Natural killer cell (primary cell): ENCODE measurements around the gene SLC2A9. TPM values are rescaled to one million over a fixed set of nuclear protein-coding genes. Genes with fewer than 3 reads are reported as not detected.

Source experiments
- ATAC-seq, 3 donors: fragments of 150-1000 bp in 2 of 3; fragments of 200-7000 bp in 1 of 3; cut with Tn5 transposase; 1 replicate in 1 of 3; 2 replicates in 2 of 3; pipeline ENCODE4 v1.10.0; 2021; ENCODE audit warnings: mild to moderate bottlenecking in 2 of 3, moderate library complexity in 2 of 3
- DNase-seq, 2 donors: peaks; one replicate each; pipeline versions ENCODE4 v3.0.0 to v3.0.0-alpha.2; 2013 to 2021; ENCODE audit warnings: mixed read lengths in 1 of 2
- H3K27ac ChIP-seq: one replicate; pipeline ENCODE4 v1.5.1; 2013; ENCODE audit warnings: mild to moderate bottlenecking, low read length
- H3K27me3 ChIP-seq: one replicate; pipeline ENCODE4 v1.6.1; 2013; ENCODE audit warnings: low read length; ENCODE audit not compliant: control insufficient read depth, insufficient read depth
- H3K36me3 ChIP-seq: one replicate; pipeline ENCODE4 v1.6.1; 2013; ENCODE audit warnings: low read length; ENCODE audit not compliant: control insufficient read depth, insufficient read depth
- H3K4me1 ChIP-seq: one replicate; pipeline ENCODE4 v1.6.1; 2013; ENCODE audit warnings: low read length; ENCODE audit not compliant: control insufficient read depth, insufficient read depth
- H3K4me3 ChIP-seq: one replicate; pipeline ENCODE4 v1.5.1; 2013; ENCODE audit warnings: low read length
- H3K9me3 ChIP-seq: one replicate; pipeline ENCODE4 v1.6.1; 2013; ENCODE audit warnings: low read length; ENCODE audit not compliant: control insufficient read depth, insufficient read depth
- H3K27ac Mint-ChIP-seq, 2 donors: one replicate each; pipeline ENCODE4 v1.8.0; 2022; ENCODE audit warnings: mild to moderate bottlenecking in 2 of 2, mixed read lengths in 2 of 2, moderate library complexity in 1 of 2
- H3K27me3 Mint-ChIP-seq, 2 donors: one replicate each; pipeline ENCODE4 v1.8.0; 2022; ENCODE audit warnings: low read depth in 2 of 2, mixed read lengths in 2 of 2
- H3K36me3 Mint-ChIP-seq: one replicate; pipeline ENCODE4 v1.8.0; 2022; ENCODE audit warnings: mixed read lengths
- H3K4me1 Mint-ChIP-seq, 2 donors: one replicate each; pipeline ENCODE4 v1.8.0; 2022; ENCODE audit warnings: mixed read lengths in 2 of 2
- H3K4me3 Mint-ChIP-seq: one replicate; pipeline ENCODE4 v1.8.0; 2022; ENCODE audit warnings: mild to moderate bottlenecking, moderate library complexity, mixed read lengths
- H3K9me3 Mint-ChIP-seq, 2 donors: one replicate each; pipeline ENCODE4 v1.8.0; 2022; ENCODE audit warnings: mixed read lengths in 2 of 2
- CTCF ChIP-seq: fragments of 200-600 bp; IDR thresholded peaks from one replicate; pipeline ENCODE4 v1.8.0; 2022; ENCODE audit warnings: antibody characterized with exemption
- WGBS: methylation state at CpG from one replicate; pipeline ENCODE4 v1.1.7; 2013; ENCODE audit warnings: missing lambda C conversion rate; ENCODE audit not compliant: insufficient coverage; 5-methylcytosine and 5-hydroxymethylcytosine counted together
- intact Hi-C: fragments of 100-400 bp; cut with micrococcal nuclease; formaldehyde crosslinking; loops from one replicate; pipeline ENCODE4 v1.14.2; 2022
- total RNA-seq, 4 donors: library from RNA; stranded (reverse); fragments of 120-200 nt in 1 of 4; gene quantifications; one replicate each; pipeline versions ENCODE4 v1.2.3 to v1.2.4, GENCODE V29; 2013 to 2022

Gene SLC2A9
- total RNA-seq, 3 donors from 2014 or later (not counting 1 experiment from before 2014, with no cell fraction given): 1.5 to 5.5 (median 3.9) TPM

DNA sequence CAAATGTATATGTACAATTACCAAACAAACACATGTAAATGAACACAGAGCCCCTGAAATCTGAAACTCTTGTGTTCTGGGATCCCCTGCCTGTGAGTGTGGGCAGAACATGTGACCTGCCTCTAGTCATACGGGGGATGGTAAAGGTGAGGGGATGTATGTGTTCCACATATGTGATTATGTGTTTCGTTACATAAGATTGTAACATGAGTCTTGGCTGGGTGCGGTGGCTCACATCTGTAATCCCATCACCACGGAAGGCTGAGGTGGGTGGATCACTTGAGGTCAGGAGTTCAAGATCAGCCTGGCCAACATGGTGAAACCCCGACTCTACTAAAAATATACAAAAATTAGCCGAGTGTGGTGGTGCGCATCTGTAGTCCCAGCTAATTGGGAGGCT is 37.1 kb upstream of the SLC2A9 start:
- Mint-ChIP-seq H3K4me3 (no peak overlapping the region), H3K27ac (no peak overlapping the region), H3K36me3 (peaks cover 6% of the 10 kb centered on the region), H3K27me3 (no peaks in the 10 kb centered on the region), H3K9me3 (no peaks in the 10 kb centered on the region), H3K4me1 (peaks cover 0 to 6% of the 10 kb centered on the region in 2 donors)
- H3K4me3 ChIP-seq: no peak overlapping the region
- intact Hi-C loops: no loop called here
- peaks cover 7% of the 10 kb centered on the region for H3K36me3 ChIP-seq
- H3K4me1 ChIP-seq: no peaks in the 10 kb centered on the region
- no peak overlapping the region for H3K27ac ChIP-seq
- WGBS: 98% methylated on average over 7 of the region's 7 CpGs
- H3K9me3 ChIP-seq: no peaks in the 10 kb centered on the region
- no peaks in the 10 kb centered on the region for H3K27me3 ChIP-seq
- DNase-seq: no peak
- no peak for TF ChIP-seq CTCF
- no peak for ATAC-seq

- no peaks in the 10 kb centered on the region for H3K9me3 Mint-ChIP-seq
- peaks cover 6% of the 10 kb centered on the region for H3K36me3 Mint-ChIP-seq
- H3K27ac Mint-ChIP-seq: no peak overlapping the region
Measured at GRCh38 chr4:10057023-10057395, 35.7 kb upstream of the SLC2A9 start.

GRCh38 chr4:10056334-10057022 is 35.2 kb upstream of the SLC2A9 start:
- WGBS: 97% methylated on average over 7 of the region's 8 CpGs
- Histone ChIP-seq H3K4me1 (no peaks in the 10 kb centered on the region), H3K4me3 (no peak overlapping the region), H3K27me3 (no peaks in the 10 kb centered on the region), H3K9me3 (no peaks in the 10 kb centered on the region), H3K36me3 (no peaks in the 10 kb centered on the region), H3K27ac (no peak overlapping the region)
- no peak for ATAC-seq
- H3K9me3 Mint-ChIP-seq: no peaks in the 10 kb centered on the region
- H3K27ac Mint-ChIP-seq: no peak overlapping the region
- DNase-seq: no peak
- H3K36me3 Mint-ChIP-seq: peaks cover 6% of the 10 kb centered on the region
- H3K4me1 Mint-ChIP-seq: peaks cover 0 to 6% of the 10 kb centered on the region in 2 donors
- intact Hi-C loops: no loop called here
- no peaks in the 10 kb centered on the region for H3K27me3 Mint-ChIP-seq
- no peak overlapping the region for H3K4me3 Mint-ChIP-seq
- TF ChIP-seq CTCF: no peak

More at GRCh38 chr4:10057023-10057395, 35.7 kb upstream of the SLC2A9 start:
- Mint-ChIP-seq H3K4me1 (peaks cover 0 to 6% of the 10 kb centered on the region in 2 donors), H3K27me3 (no peaks in the 10 kb centered on the region), H3K4me3 (no peak overlapping the region)
- ATAC-seq (no peak), DNase-seq (no peak)
- TF ChIP-seq CTCF: no peak
- H3K27ac ChIP-seq: no peak overlapping the region
- intact Hi-C loops: no loop called here
- H3K27me3 ChIP-seq: no peaks in the 10 kb centered on the region
- WGBS: 91% methylated on average over 3 of the region's 4 CpGs
- H3K4me1 ChIP-seq: no peaks in the 10 kb centered on the region
- no peaks in the 10 kb centered on the region for H3K9me3 ChIP-seq
- no peak overlapping the region for H3K4me3 ChIP-seq
- H3K36me3 ChIP-seq: no peaks in the 10 kb centered on the region

DNA sequence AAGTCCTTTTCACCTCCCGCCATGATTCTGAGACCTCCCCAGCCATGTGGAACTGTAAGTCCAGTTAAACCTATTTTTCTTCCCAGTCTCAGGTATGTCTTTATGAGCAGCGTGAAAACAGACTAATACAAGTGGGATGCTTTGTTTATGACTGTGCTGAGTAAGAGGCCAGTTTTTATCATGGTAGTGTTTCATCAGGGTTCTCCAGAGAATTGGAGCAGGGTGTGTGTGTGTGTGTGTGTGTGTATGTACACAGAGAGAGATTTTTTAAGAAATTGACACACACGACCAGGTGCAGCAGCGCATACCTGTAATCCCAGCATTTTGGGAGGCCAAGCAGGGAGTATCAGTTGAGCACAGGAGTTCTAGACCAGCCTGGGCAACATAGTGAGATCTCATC is 34.6 kb upstream of the SLC2A9 start:
- peaks cover 6% of the 10 kb centered on the region for H3K36me3 Mint-ChIP-seq
- 94% methylated on average over 4 of the region's 4 CpGs for WGBS
- Histone ChIP-seq H3K4me3 (no peak overlapping the region), H3K36me3 (no peaks in the 10 kb centered on the region), H3K4me1 (no peaks in the 10 kb centered on the region), H3K9me3 (no peaks in the 10 kb centered on the region), H3K27me3 (no peaks in the 10 kb centered on the region), H3K27ac (no peak overlapping the region)
- H3K9me3 Mint-ChIP-seq: no peaks in the 10 kb centered on the region
- intact Hi-C loops: no loop called here
- peaks cover 0 to 6% of the 10 kb centered on the region in 2 donors for H3K4me1 Mint-ChIP-seq
- no peak overlapping the region for H3K4me3 Mint-ChIP-seq
- TF ChIP-seq CTCF: no peak
- DNase-seq (no peak), ATAC-seq (no peak)
- H3K27me3 Mint-ChIP-seq: no peaks in the 10 kb centered on the region
- peak overlapping the region in 1 of 2 donors; percentile 33 for H3K27ac Mint-ChIP-seq
